SK-N-SH (cell line): Measurements from ENCODE around the gene GPD1L. TPM values are rescaled to one million over a fixed set of nuclear protein-coding genes. Genes with fewer than 3 reads are reported as not detected.

ENCODE experiments used
- CTCF ChIA-PET: fragments of 300-600, 350-600 bp; formaldehyde crosslinking; extraction: SDS; loops from one replicate; lab custom pipeline; 2021; lab: Yijun Ruan, JAX
- POLR2A ChIA-PET: fragments of 350-600 bp; sonication (Branson Sonifier 250); formaldehyde crosslinking; extraction: SDS; loops from one replicate; lab custom pipeline; 2020; ENCODE audit warnings: antibody characterized with exemption, inconsistent platforms; lab: Yijun Ruan, JAX
- DNase-seq: peaks from one replicate; pipeline ENCODE4 v3.0.0; 2012
- H2AFZ ChIP-seq: fragments of 200-600 bp; sonication (generic); 2 replicates; pipeline ENCODE4 v1.8.1; 2016; ENCODE audit warnings: antibody characterized with exemption, mild to moderate bottlenecking, low read depth
- H3F3A ChIP-seq: fragments of 200-600 bp; sonication (generic); replicated peaks from 2 replicates; pipeline ENCODE3; 2016; ENCODE audit warnings: antibody characterized with exemption, mild to moderate bottlenecking; ENCODE audit not compliant: insufficient read depth
- H3K27ac ChIP-seq, 2 experiments: fragments of 200-500 bp in 1 of 2; fragments of 200-600 bp in 1 of 2; sonication (Bioruptor generic) in 1 of 2; sonication (generic), shearing (Covaris generic) in 1 of 2; 2 replicates each; pipeline versions ENCODE4 v1.5.1 to v1.6.1; 2014 to 2016; ENCODE audit warnings: low read depth in 2 of 2, inconsistent platforms in 1 of 2, low read length in 1 of 2, mild to moderate bottlenecking in 1 of 2, mixed read lengths in 1 of 2
- H3K27me3 ChIP-seq: fragments of 200-600 bp; sonication (generic), shearing (Covaris generic); 2 replicates; pipeline ENCODE4 v1.6.1; 2016; ENCODE audit warnings: mixed run types; ENCODE audit not compliant: insufficient read depth
- H3K36me3 ChIP-seq, 2 experiments: fragments of 200-500 bp in 1 of 2; fragments of 200-600 bp in 1 of 2; sonication (Bioruptor generic) in 1 of 2; sonication (generic) in 1 of 2; replicated peaks in 1 of 2; 2 replicates each; pipeline versions ENCODE3 to v1.5.1; 2014 to 2016; ENCODE audit warnings: low read length in 1 of 2, mild to moderate bottlenecking in 1 of 2; ENCODE audit not compliant: insufficient read depth in 2 of 2, control insufficient read depth in 1 of 2
- H3K4me1 ChIP-seq, 2 experiments: fragments of 200-500 bp in 1 of 2; fragments of 200-600 bp in 1 of 2; sonication (Bioruptor generic) in 1 of 2; sonication (generic), shearing (Covaris generic) in 1 of 2; 2 replicates each; pipeline versions ENCODE4 v1.5.1 to v1.6.1; 2014 to 2016; ENCODE audit warnings: low read depth in 1 of 2, low read length in 1 of 2, mixed run types in 1 of 2; ENCODE audit not compliant: insufficient read depth in 2 of 2, control insufficient read depth in 1 of 2
- H3K4me2 ChIP-seq: fragments of 200-600 bp; sonication (generic), shearing (Covaris generic); 2 replicates; pipeline ENCODE4 v1.6.1; 2017; ENCODE audit warnings: mixed run types
- H3K4me3 ChIP-seq, 2 experiments: fragments of 200-500 bp in 1 of 2; fragments of 200-600 bp in 1 of 2; sonication (Bioruptor generic) in 1 of 2; sonication (generic), shearing (Covaris generic) in 1 of 2; 2 replicates each; pipeline versions ENCODE4 v1.5.1 to v1.8.1; 2014 to 2016; ENCODE audit warnings: low read depth in 2 of 2, inconsistent platforms in 1 of 2, low read length in 1 of 2, mild to moderate bottlenecking in 1 of 2, mixed read lengths in 1 of 2, moderate library complexity in 1 of 2
- H3K79me2 ChIP-seq: fragments of 200-600 bp; sonication (generic); 2 replicates; pipeline ENCODE4 v1.8.1; 2017; ENCODE audit warnings: mild to moderate bottlenecking; ENCODE audit not compliant: insufficient read depth
- H3K9ac ChIP-seq: fragments of 200-600 bp; sonication (generic); 2 replicates; pipeline ENCODE4 v1.6.1; 2017; ENCODE audit warnings: mixed run types
- H3K9me2 ChIP-seq: fragments of 200-600 bp; sonication (generic); 2 replicates; pipeline ENCODE4 v1.6.1; 2017; ENCODE audit warnings: mixed run types
- H3K9me3 ChIP-seq: fragments of 200-600 bp; sonication (generic); 2 replicates; pipeline ENCODE4 v1.6.1; 2017; ENCODE audit warnings: mixed run types, mild to moderate bottlenecking, moderate library complexity
- H4K20me1 ChIP-seq: fragments of 200-600 bp; sonication (generic); 2 replicates; pipeline ENCODE4 v1.6.1; 2017; ENCODE audit warnings: mild to moderate bottlenecking, mixed run types; ENCODE audit not compliant: insufficient read depth
- GATA2 ChIP-seq: sonication (generic); formaldehyde crosslinking; IDR thresholded peaks from 2 replicates; pipeline ENCODE4 v1.5.0; 2020; ENCODE audit warnings: mild to moderate bottlenecking, missing genetic modification reagents
- NRF1 ChIP-seq: IDR thresholded peaks from 2 replicates; pipeline ENCODE4 v1.6.1; 2012; ENCODE audit warnings: low read depth, mild to moderate bottlenecking, low read length
- RAD21 ChIP-seq: IDR thresholded peaks from 2 replicates; pipeline ENCODE4 v1.6.1; 2012; ENCODE audit warnings: mild to moderate bottlenecking, low read length
- RFX5 ChIP-seq: IDR thresholded peaks from 2 replicates; pipeline ENCODE4 v1.6.1; 2012; ENCODE audit warnings: mild to moderate bottlenecking, improper control_type of control experiment, low read length
- SMC3 ChIP-seq: IDR thresholded peaks from 2 replicates; pipeline ENCODE4 v1.6.1; 2012; ENCODE audit warnings: low read depth, low read length, improper control_type of control experiment
- TAF1 ChIP-seq: IDR thresholded peaks from 2 replicates; pipeline ENCODE4 v1.6.1; 2012; ENCODE audit warnings: low read depth, mild to moderate bottlenecking, low read length, moderate library complexity, borderline replicate concordance
- WGBS: methylation state at CpG from one replicate; pipeline ENCODE4 v1.1.6; 2017; ENCODE audit warnings: low lambda C conversion rate; 5-methylcytosine and 5-hydroxymethylcytosine counted together
- polyA plus RNA-seq, 3 experiments: library from polyadenylated mRNA; depleted of rRNA; stranded (reverse); fragments of >200 nt; gene quantifications; 2 replicates each; pipeline ENCODE4 v1.2.3, GENCODE V29; 2012
- TF ChIP-seq, protein P1 (sequence below): IDR thresholded peaks from 2 replicates; pipeline ENCODE4 v1.4.0; 2012; ENCODE audit warnings: low read depth, borderline replicate concordance

Gene GPD1L
- polyA plus RNA-seq, 1 of the 3 experiments (the other 2 are of a cell fraction) = 6.1 TPM

GRCh38 chr3:32216172-32216783 lies 109.9 kb downstream of the GPD1L start:
- WGBS = 60% methylated on average over 10 of the region's 10 CpGs
- Histone ChIP-seq H3K9ac (no peak overlapping the region), H3K4me2 (no peak overlapping the region), H3K27me3 (no peaks in the 10 kb centered on the region), H3K9me3 (no peaks in the 10 kb centered on the region), H4K20me1 (no peaks in the 10 kb centered on the region), H3K9me2 (no peaks in the 10 kb centered on the region), H3K36me3 (no peaks in the 10 kb centered on the region), H3F3A (no peaks in the 10 kb centered on the region), H3K4me1 (no peaks in the 10 kb centered on the region), H2AFZ (no peak overlapping the region), H3K4me3 (no peak overlapping the region), H3K27ac (no peak overlapping the region), H3K79me2 (no peaks in the 10 kb centered on the region)
- no peak for TF ChIP-seq TAF1
- TF ChIP-seq NRF1 = no peak
- ChIA-PET POLR2A (no interaction called here), CTCF (no interaction called here)
- no peak for DNase-seq

GRCh38 chr3:32217339-32217738 lies 110.9 kb downstream of the GPD1L start:
- no peaks in the 10 kb centered on the region for H3K79me2 ChIP-seq
- H3K4me3 ChIP-seq = no peak overlapping the region
- TF ChIP-seq RFX5 (no peak), RAD21 (no peak), GATA2 (no peak), SMC3 (no peak)
- TF ChIP-seq, protein P1, sequence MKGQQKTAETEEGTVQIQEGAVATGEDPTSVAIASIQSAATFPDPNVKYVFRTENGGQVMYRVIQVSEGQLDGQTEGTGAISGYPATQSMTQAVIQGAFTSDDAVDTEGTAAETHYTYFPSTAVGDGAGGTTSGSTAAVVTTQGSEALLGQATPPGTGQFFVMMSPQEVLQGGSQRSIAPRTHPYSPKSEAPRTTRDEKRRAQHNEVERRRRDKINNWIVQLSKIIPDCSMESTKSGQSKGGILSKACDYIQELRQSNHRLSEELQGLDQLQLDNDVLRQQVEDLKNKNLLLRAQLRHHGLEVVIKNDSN = no peak
- H3K27me3 ChIP-seq = no peaks in the 10 kb centered on the region
- no peaks in the 10 kb centered on the region for H3K4me1 ChIP-seq
- ChIA-PET CTCF (no interaction called here), POLR2A (no interaction called here)
- H2AFZ ChIP-seq = no peak overlapping the region
- H3K9ac ChIP-seq = no peak overlapping the region
- no peaks in the 10 kb centered on the region for H4K20me1 ChIP-seq
- H3K27ac ChIP-seq = no peak overlapping the region
- no peaks in the 10 kb centered on the region for H3K9me3 ChIP-seq
- H3K36me3 ChIP-seq = no peaks in the 10 kb centered on the region
- no peaks in the 10 kb centered on the region for H3F3A ChIP-seq
- no peak overlapping the region for H3K4me2 ChIP-seq
- 79% methylated on average over 2 of the region's 2 CpGs for WGBS
- H3K9me2 ChIP-seq = no peaks in the 10 kb centered on the region
- DNase-seq = no peak

Other genes with a start within 250 kb of the GPD1L start
- gene OSBPL10, start 125.4 kb upstream of the GPD1L start, polyA plus RNA-seq (2012; rRNA removed) = 0.05 and 0.12 TPM in 2 replicates
- not detected in 2 replicates for gene ZNF860, start 124.9 kb upstream of the GPD1L start, polyA plus RNA-seq (2012; rRNA removed)
- gene CMTM8, start 132.1 kb downstream of the GPD1L start, polyA plus RNA-seq (2012; rRNA removed) = 7.9 and 9.7 TPM in 2 replicates